K562 (cell line): ENCODE results near the gene ABCA1. TPM values are rescaled to one million over a fixed set of nuclear protein-coding genes. Genes with fewer than 3 reads are reported as not detected.

ENCODE experiments used
- ATAC-seq: fragments of 200-7000 bp; cut with Tn5 transposase; 3 replicates; pipeline ENCODE4 v1.9.1; 2020; ENCODE audit warnings: moderate library complexity
- BruUV-seq: library from RNA; stranded (reverse); fragments of 400-500 nt; replicated peaks from 2 replicates; lab custom pipeline; 2021; lab: Mats Ljungman, UMichigan
- CTCF ChIA-PET: fragments of 300-600 bp; formaldehyde crosslinking; extraction: SDS; loops from one replicate; lab custom pipeline; 2021; ENCODE audit warnings: low intra/inter-chr PET ratio; lab: Yijun Ruan, JAX
- POLR2A ChIA-PET: fragments of 300-600, 350-650 bp; sonication (Branson Sonifier 250); formaldehyde crosslinking; extraction: SDS; loops from one replicate; lab custom pipeline; 2021; ENCODE audit warnings: antibody characterized with exemption, inconsistent platforms; lab: Yijun Ruan, JAX
- DNase-seq, 4 experiments: peaks; one replicate each; pipeline versions ENCODE4 v3.0.0 to v3.0.0-alpha.2; 2011 to 2018; ENCODE audit warnings: low spot score in 3 of 4, mixed read lengths in 3 of 4; ENCODE audit errors: extremely low read depth in 1 of 4
- FAIRE-seq: peaks from 2 replicates; lab custom pipeline; 2011; peaks lifted over from hg19 to GRCh38; lab: Jason Lieb, UNC
- H2AFZ ChIP-seq: 2 replicates; pipeline ENCODE4 v1.6.0; 2011; ENCODE audit warnings: low read depth, low read length, control low read depth, inconsistent platforms
- H3K27ac ChIP-seq: fragments of 200-600 bp; 3 replicates; pipeline ENCODE4 v1.8.0; 2011; ENCODE audit warnings: low read depth, mild to moderate bottlenecking, control low read depth, inconsistent platforms, low read length, moderate library complexity, mixed read lengths; ENCODE audit errors: extremely low read depth
- H3K27me3 ChIP-seq, 2 experiments: fragments of 300-600 bp in 1 of 2; 2 replicates in 1 of 2; 3 replicates in 1 of 2; pipeline versions ENCODE4 v1.6.0 to v1.8.0; 2011; ENCODE audit warnings: inconsistent platforms in 2 of 2, low read length in 2 of 2, mild to moderate bottlenecking in 1 of 2, mixed read lengths in 1 of 2, moderate library complexity in 1 of 2; ENCODE audit not compliant: control insufficient read depth in 2 of 2, insufficient read depth in 2 of 2
- H3K36me3 ChIP-seq: fragments of 300-600 bp; 3 replicates; pipeline ENCODE4 v1.8.0; 2011; ENCODE audit warnings: mild to moderate bottlenecking, low read length, inconsistent platforms; ENCODE audit not compliant: control insufficient read depth, insufficient read depth
- H3K4me1 ChIP-seq, 2 experiments: fragments of 200-600 bp in 1 of 2; replicated peaks in 1 of 2; 2 replicates in 1 of 2; 3 replicates in 1 of 2; pipeline versions ENCODE4 v1.5.1 to v1.8.0; 2011; ENCODE audit warnings: inconsistent platforms in 2 of 2, low read length in 2 of 2, mild to moderate bottlenecking in 1 of 2, mixed read lengths in 1 of 2, moderate library complexity in 1 of 2; ENCODE audit not compliant: control insufficient read depth in 2 of 2, insufficient read depth in 2 of 2
- H3K4me2 ChIP-seq: 2 replicates; pipeline ENCODE4 v1.6.1; 2011; ENCODE audit warnings: low read length, control low read depth, inconsistent platforms, mixed read lengths; ENCODE audit not compliant: insufficient read depth
- H3K4me3 ChIP-seq: fragments of 200-600 bp; sonication (generic), shearing (Covaris generic); 2 replicates; pipeline ENCODE4 v1.5.1; 2016; ENCODE audit warnings: control low read depth, inconsistent platforms
- H3K79me2 ChIP-seq: fragments of 200-600 bp; 3 replicates; pipeline ENCODE4 v1.8.0; 2011; ENCODE audit warnings: low read length, inconsistent platforms; ENCODE audit not compliant: control insufficient read depth, insufficient read depth
- H3K9ac ChIP-seq, 2 experiments: 2 replicates each; pipeline versions ENCODE4 v1.6.0 to v1.6.1; 2011; ENCODE audit warnings: low read depth in 2 of 2, low read length in 2 of 2, control low read depth in 1 of 2, inconsistent platforms in 1 of 2, mild to moderate bottlenecking in 1 of 2, mixed read lengths in 1 of 2; ENCODE audit not compliant: insufficient read depth in 1 of 2
- H3K9me1 ChIP-seq: one replicate; pipeline ENCODE4 v1.6.0; 2011; ENCODE audit warnings: inconsistent platforms, mild to moderate bottlenecking, low read length, moderate library complexity; ENCODE audit not compliant: control insufficient read depth, insufficient read depth
- H3K9me3 ChIP-seq: replicated peaks from 2 replicates; pipeline ENCODE4 v1.5.1; 2011; ENCODE audit warnings: low read depth, low read length, inconsistent platforms; ENCODE audit not compliant: control insufficient read depth, insufficient read depth
- H4K20me1 ChIP-seq: replicated peaks from 2 replicates; pipeline ENCODE4 v1.6.1; 2011; ENCODE audit warnings: low read length, inconsistent platforms, mixed read lengths; ENCODE audit not compliant: control insufficient read depth, insufficient read depth
- ARID1B ChIP-seq: fragments of 450-650 bp; IDR thresholded peaks from 2 replicates; pipeline ENCODE4 v1.6.1; 2016; ENCODE audit warnings: antibody characterized with exemption, mild to moderate bottlenecking, inconsistent platforms
- BHLHE40 ChIP-seq: IDR thresholded peaks from 2 replicates; pipeline ENCODE4 v1.6.1; 2011; ENCODE audit warnings: low read length, improper control_type of control experiment
- CHCHD3 ChIP-seq: fragments of 250-450 bp; sonication (Bioruptor Pico); IDR thresholded peaks from 2 replicates; pipeline ENCODE4 v2.1.2; 2022; ENCODE audit warnings: mild to moderate bottlenecking
- ETV5 ChIP-seq: sonication (generic); formaldehyde crosslinking; IDR thresholded peaks from 2 replicates; pipeline ENCODE4 v1.4.0; 2020; ENCODE audit warnings: low read depth, mild to moderate bottlenecking, missing genetic modification reagents
- EZH2 ChIP-seq: IDR thresholded peaks from 2 replicates; pipeline ENCODE4 v1.6.1; 2012; ENCODE audit warnings: low read depth, mild to moderate bottlenecking, inconsistent platforms, low read length, borderline replicate concordance
- HDAC1 ChIP-seq, 2 experiments: fragments of 450-650 bp; IDR thresholded peaks; 2 replicates each; pipeline ENCODE4 v1.6.1; 2016 to 2017; ENCODE audit warnings: inconsistent platforms in 1 of 2, mild to moderate bottlenecking in 1 of 2, moderate library complexity in 1 of 2
- HDAC3 ChIP-seq: fragments of 450-650 bp; IDR thresholded peaks from 2 replicates; pipeline ENCODE4 v1.6.1; 2018; ENCODE audit warnings: borderline replicate concordance, mild to moderate bottlenecking, moderate library complexity; ENCODE audit not compliant: partially characterized antibody
- MTA3 ChIP-seq: fragments of 450-650 bp; formaldehyde crosslinking; IDR thresholded peaks from 2 replicates; pipeline ENCODE4 v1.6.1; 2017; ENCODE audit warnings: mild to moderate bottlenecking, borderline replicate concordance
- SNRNP70 ChIP-seq: fragments of 200-400 bp; formaldehyde crosslinking; optimal IDR thresholded peaks from 2 replicates; pipeline ENCODE3; 2017; ENCODE audit warnings: low read depth, low read length
- ZBTB11 ChIP-seq, 3 experiments: fragments of 200-800 bp in 1 of 3; fragments of 250-450 bp in 1 of 3; fragments of 450-650 bp in 1 of 3; sonication (Bioruptor Pico) in 1 of 3; sonication (Bioruptor generic) in 1 of 3; formaldehyde crosslinking in 1 of 3; IDR thresholded peaks; 2 replicates each; pipeline versions ENCODE4 v1.6.1 to v1.8.0; 2016 to 2022; ENCODE audit warnings: mild to moderate bottlenecking in 2 of 3, missing genetic modification characterization in 2 of 3, missing compliant biosample characterization in 1 of 3, moderate library complexity in 1 of 3
- ZNF408 ChIP-seq: fragments of 250-450 bp; sonication (Bioruptor Pico); IDR thresholded peaks from 2 replicates; pipeline ENCODE4 v1.4.0; 2020; ENCODE audit warnings: low read depth, mild to moderate bottlenecking, moderate library complexity
- ZNF644 ChIP-seq: fragments of 200-800 bp; sonication (Bioruptor generic); IDR thresholded peaks from 2 replicates; pipeline ENCODE4 v1.6.1; 2016; ENCODE audit warnings: low read depth, missing genetic modification characterization, missing compliant biosample characterization
- WGBS: fragments of 100-300 bp; shearing (Covaris generic); methylation state at CpG from one replicate; pipeline ENCODE4 v1.1.6; 2016; ENCODE audit warnings: low coverage, mixed read lengths; ENCODE audit not compliant: insufficient coverage; ENCODE audit errors: missing lambda C conversion rate; 5-methylcytosine and 5-hydroxymethylcytosine counted together
- in situ Hi-C: fragments of 300-500 bp; cut with MboI; formaldehyde crosslinking; loops from 4 replicates; pipeline ENCODE4 v1.15.0; 2018; ENCODE audit warnings: inconsistent platforms, mixed read lengths
- intact Hi-C: fragments of 100-400 bp; cut with micrococcal nuclease; formaldehyde crosslinking; loops from 2 replicates; pipeline ENCODE4 v1.14.2; 2022
- polyA plus RNA-seq, 8 experiments: library from polyadenylated mRNA; depleted of rRNA in 4 of 8; stranded (reverse) in 5 of 8; unstranded in 3 of 8; fragments of >200 nt; fragmentation: Nextera tagmentation in 2 of 8; fragmentation: Illumina TruSeq in 1 of 8; extraction: Ambion mirVana in 2 of 8; extraction: Trizol in 1 of 8; gene quantifications; 2 replicates each; pipeline versions ENCODE4 v1.2.1 to v1.2.3, GENCODE V29; 2011 to 2014; ENCODE audit warnings: inconsistent platforms in 1 of 8, missing spikeins in 1 of 8
- total RNA-seq, 7 experiments: library from RNA; depleted of rRNA in 6 of 7; stranded (reverse); fragments of >200 nt in 6 of 7; fragmentation: Illumina TruSeq in 2 of 7; extraction: Trizol in 2 of 7; gene quantifications; 2 replicates each; pipeline versions ENCODE4 v1.2.1 to v1.2.3, GENCODE V29; 2011 to 2021; ENCODE audit warnings: low replicate concordance in 1 of 7
- TF ChIP-seq, protein P1 (sequence below): IDR thresholded peaks from 2 replicates; pipeline ENCODE4 v1.6.1; 2014; ENCODE audit warnings: antibody characterized with exemption
- TF ChIP-seq, protein P2 (sequence below): fragments of 450-650 bp; formaldehyde crosslinking; IDR thresholded peaks from 2 replicates; pipeline ENCODE4 v1.4.0; 2020; ENCODE audit warnings: mild to moderate bottlenecking, moderate library complexity

The ABCA1 gene
- total and polyA plus RNA-seq, 9 of the 15 experiments (the other 6 are each of a cell fraction or from before 2014, with no cell fraction given): under 0.01 to 0.18 (median 0.02) TPM; not detected in 5

DNA sequence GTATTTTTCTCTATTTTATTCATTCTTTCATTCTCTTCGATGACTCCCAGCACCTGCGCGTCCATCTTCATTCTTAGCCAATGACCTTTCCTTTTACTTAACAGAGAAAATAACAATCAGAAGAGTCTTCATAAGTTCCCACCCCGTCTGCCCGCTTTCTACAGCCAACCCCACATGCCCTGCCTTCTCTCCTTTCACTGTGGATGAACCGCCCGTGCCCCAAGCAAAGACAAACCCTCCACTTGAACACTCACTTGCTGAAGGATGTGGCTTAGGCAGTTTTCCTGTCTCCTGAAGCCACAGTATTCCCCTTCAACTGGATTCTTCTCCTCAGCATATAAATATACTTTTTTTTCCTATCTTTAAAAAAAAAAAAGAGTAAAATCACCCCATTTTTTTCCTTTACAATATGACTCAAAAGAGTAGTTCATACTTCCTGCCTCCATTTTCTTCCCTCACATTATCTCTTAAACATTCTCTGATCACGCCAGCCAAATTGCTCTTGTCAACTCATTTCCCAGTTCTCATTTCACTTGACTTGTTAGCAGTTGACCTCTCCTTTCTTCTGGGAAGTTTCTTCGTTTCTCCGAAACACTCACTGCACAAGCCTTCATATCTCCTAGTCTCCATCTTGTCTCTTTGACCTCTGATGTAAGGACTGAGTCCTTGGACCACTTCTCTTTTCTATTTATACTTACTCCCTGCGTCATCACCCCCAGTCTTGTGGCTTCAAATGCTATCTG lies 153.0 kb downstream of the ABCA1 start:
- no peaks in the 10 kb centered on the region for H4K20me1 ChIP-seq
- FAIRE-seq: peak; percentile 98
- ATAC-seq: peak; percentile 92
- no peaks in the 10 kb centered on the region for H3K79me2 ChIP-seq
- ChIA-PET POLR2A (interaction anchor here (0.8 to 1.0 kb wide), 3 partner anchors 11 to 27 kb away, joined by 3 to 4 read pairs (median 4); partner anchors contain the start of gene NIPSNAP3B), CTCF (no interaction called here)
- H3K4me3 ChIP-seq: no peak overlapping the region
- TSS peak; percentile 80 for BruUV-seq
- intact Hi-C loops: loop anchor here (2.0 kb wide), 1 partner anchor 28 kb away; the partner anchor contains the start of gene NIPSNAP3A
- H3K4me1 ChIP-seq: peaks cover 9 to 22% of the 10 kb centered on the region in 2 experiments
- WGBS: 30% methylated on average over 10 of the region's 11 CpGs
- H3K27ac ChIP-seq: peak overlapping the region; percentile 79
- DNase-seq: peak; percentile 20 to 90 (median 52)
- H3K4me2 ChIP-seq: peak overlapping the region; percentile 64
- in situ Hi-C loops: no loop called here
- no peaks in the 10 kb centered on the region for H3K27me3 ChIP-seq
- H3K9ac ChIP-seq: peak overlapping the region in 1 of 2 experiments; percentile 51; a peak in 2 of 4 replicates
- H2AFZ ChIP-seq: peak overlapping the region; percentile 80
- no peaks in the 10 kb centered on the region for H3K9me3 ChIP-seq
- H3K36me3 ChIP-seq: no peaks in the 10 kb centered on the region; the same call in 2 of the 3 replicates
- no peaks in the 10 kb centered on the region for H3K9me1 ChIP-seq
- TF ChIP-seq ZBTB11 (CRISPR knock-in tag; IDR thresholded peaks at IDR 0.05): peak in 1 of 3 experiments; percentile 46; a peak in 1 of 6 replicates
- no peak for TF ChIP-seq ZNF408 (CRISPR knock-in tag)
- peak; percentile 97 for TF ChIP-seq HDAC3
- TF ChIP-seq ARID1B: peak; percentile 93
- TF ChIP-seq EZH2: no peak
- TF ChIP-seq SNRNP70: no peak
- peak; percentile 73; the same call in 1 of the 2 replicates for TF ChIP-seq MTA3
- TF ChIP-seq ETV5 (CRISPR knock-in tag): peak; percentile 16; the same call in 1 of the 2 replicates
- TF ChIP-seq ZNF644: peak; percentile 54
- TF ChIP-seq, protein P1, sequence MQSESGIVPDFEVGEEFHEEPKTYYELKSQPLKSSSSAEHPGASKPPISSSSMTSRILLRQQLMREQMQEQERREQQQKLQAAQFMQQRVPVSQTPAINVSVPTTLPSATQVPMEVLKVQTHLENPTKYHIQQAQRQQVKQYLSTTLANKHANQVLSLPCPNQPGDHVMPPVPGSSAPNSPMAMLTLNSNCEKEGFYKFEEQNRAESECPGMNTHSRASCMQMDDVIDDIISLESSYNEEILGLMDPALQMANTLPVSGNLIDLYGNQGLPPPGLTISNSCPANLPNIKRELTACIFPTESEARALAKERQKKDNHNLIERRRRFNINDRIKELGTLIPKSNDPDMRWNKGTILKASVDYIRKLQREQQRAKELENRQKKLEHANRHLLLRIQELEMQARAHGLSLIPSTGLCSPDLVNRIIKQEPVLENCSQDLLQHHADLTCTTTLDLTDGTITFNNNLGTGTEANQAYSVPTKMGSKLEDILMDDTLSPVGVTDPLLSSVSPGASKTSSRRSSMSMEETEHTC: peak; percentile 11; the same call in 1 of the 2 replicates
- TF ChIP-seq, protein P2, sequence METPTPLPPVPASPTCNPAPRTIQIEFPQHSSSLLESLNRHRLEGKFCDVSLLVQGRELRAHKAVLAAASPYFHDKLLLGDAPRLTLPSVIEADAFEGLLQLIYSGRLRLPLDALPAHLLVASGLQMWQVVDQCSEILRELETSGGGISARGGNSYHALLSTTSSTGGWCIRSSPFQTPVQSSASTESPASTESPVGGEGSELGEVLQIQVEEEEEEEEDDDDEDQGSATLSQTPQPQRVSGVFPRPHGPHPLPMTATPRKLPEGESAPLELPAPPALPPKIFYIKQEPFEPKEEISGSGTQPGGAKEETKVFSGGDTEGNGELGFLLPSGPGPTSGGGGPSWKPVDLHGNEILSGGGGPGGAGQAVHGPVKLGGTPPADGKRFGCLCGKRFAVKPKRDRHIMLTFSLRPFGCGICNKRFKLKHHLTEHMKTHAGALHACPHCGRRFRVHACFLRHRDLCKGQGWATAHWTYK (CRISPR knock-in tag): 0 out of 2 replicates have a peak, but pooled peaks have one; percentile 66
- peak in 1 of 2 experiments; percentile 94; a peak in 3 of 4 replicates for TF ChIP-seq HDAC1 (IDR thresholded peaks at IDR 0.05)
- peak; percentile 42; the same call in 1 of the 2 replicates for TF ChIP-seq BHLHE40
- TF ChIP-seq CHCHD3 (CRISPR knock-in tag): no peak
